Loucy (cell line): ENCODE data around the gene STXBP6.

Experiments used
- H2AFZ ChIP-seq: fragments of 200-600 bp; sonication (generic); 2 replicates; pipeline ENCODE4 v1.6.0; 2016; ENCODE audit warnings: antibody characterized with exemption, mild to moderate bottlenecking, low read length, moderate library complexity
- H3F3A ChIP-seq: fragments of 200-600 bp; 2 replicates; pipeline ENCODE4 v1.6.0; 2016; ENCODE audit warnings: antibody characterized with exemption, low read depth, mild to moderate bottlenecking
- H3K27me3 ChIP-seq: fragments of 200-600 bp; sonication (generic); 2 replicates; pipeline ENCODE4 v1.6.1; 2014; ENCODE audit warnings: low read length, mild to moderate bottlenecking; ENCODE audit not compliant: insufficient read depth, poor library complexity, severe bottlenecking
- H3K36me3 ChIP-seq: fragments of 200-600 bp; sonication (generic); 2 replicates; pipeline ENCODE4 v1.6.1; 2016; ENCODE audit warnings: low read length; ENCODE audit not compliant: insufficient read depth
- H3K4me1 ChIP-seq: fragments of 200-600 bp; sonication (generic); 2 replicates; pipeline ENCODE4 v1.5.1; 2014; ENCODE audit warnings: low read length, mild to moderate bottlenecking; ENCODE audit not compliant: insufficient read depth, poor library complexity, severe bottlenecking
- H3K4me2 ChIP-seq: fragments of 200-600 bp; sonication (generic); 2 replicates; pipeline ENCODE4 v1.6.0; 2014; ENCODE audit warnings: antibody characterized with exemption, low read length, low read depth, mild to moderate bottlenecking; ENCODE audit not compliant: poor library complexity, severe bottlenecking
- H3K4me3 ChIP-seq: fragments of 200-600 bp; sonication (generic); 2 replicates; pipeline ENCODE4 v1.5.1; 2014; ENCODE audit warnings: low read length, mild to moderate bottlenecking, mixed read lengths; ENCODE audit not compliant: poor library complexity, severe bottlenecking
- H3K79me2 ChIP-seq: fragments of 200-600 bp; sonication (generic); 2 replicates; pipeline ENCODE4 v1.6.1; 2014; ENCODE audit warnings: low read length; ENCODE audit not compliant: insufficient read depth
- H3K9ac ChIP-seq: fragments of 200-600 bp; sonication (generic); 2 replicates; pipeline ENCODE4 v1.6.0; 2014; ENCODE audit warnings: mild to moderate bottlenecking, low read depth, low read length, moderate library complexity; ENCODE audit not compliant: poor library complexity, severe bottlenecking
- H3K9me2 ChIP-seq: fragments of 200-600 bp; sonication (generic); replicated peaks from 2 replicates; pipeline ENCODE4 v1.6.1; 2016; ENCODE audit warnings: low read depth, low read length, mixed read lengths
- H3K9me3 ChIP-seq: fragments of 200-600 bp; sonication (generic); 2 replicates; pipeline ENCODE4 v1.6.1; 2014; ENCODE audit warnings: mild to moderate bottlenecking, antibody characterized with exemption, low read length, low read depth; ENCODE audit not compliant: insufficient read depth
- H4K20me1 ChIP-seq: fragments of 200-600 bp; sonication (generic); 2 replicates; pipeline ENCODE4 v1.6.0; 2014; ENCODE audit warnings: antibody characterized with exemption, low read length, mild to moderate bottlenecking; ENCODE audit not compliant: insufficient read depth, poor library complexity, severe bottlenecking
- EZH2phosphoT487 ChIP-seq: fragments of 200-600 bp; IDR thresholded peaks from 2 replicates; pipeline ENCODE4 v1.6.1; 2018; ENCODE audit warnings: antibody characterized with exemption, mild to moderate bottlenecking, moderate library complexity, borderline replicate concordance
- TF ChIP-seq, protein P1 (sequence below): fragments of 200-600 bp; sonication (generic); conservative IDR thresholded peaks from 2 replicates; pipeline ENCODE4 v1.5.1; 2014; ENCODE audit warnings: mild to moderate bottlenecking, antibody characterized with exemption, low read length

Gene STXBP6

DNA sequence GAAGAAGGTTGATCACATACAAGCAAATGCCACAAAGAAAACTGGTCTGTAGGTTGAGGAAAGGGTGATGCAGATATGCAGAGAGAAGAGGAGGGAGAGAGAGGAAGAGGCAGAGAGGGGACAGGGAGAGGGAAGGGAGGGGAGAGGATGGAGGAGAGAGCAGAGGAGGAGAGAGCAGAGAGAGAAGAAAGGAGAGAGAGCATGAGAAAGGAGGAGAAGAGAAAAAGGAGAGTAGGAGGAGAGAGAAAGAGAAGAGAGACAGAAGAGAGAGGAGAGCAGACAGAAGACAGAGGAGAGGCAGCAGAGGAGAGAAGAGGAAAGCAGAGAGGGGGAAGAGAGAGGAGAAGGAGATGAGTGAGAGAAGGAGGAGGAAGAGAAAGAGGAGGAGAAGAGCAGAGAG is 59.2 kb downstream of the STXBP6 start:
- Histone ChIP-seq H3K27me3 (no peaks in the 10 kb centered on the region), H4K20me1 (no peaks in the 10 kb centered on the region), H3F3A (0 out of 2 replicates have a peak, but pooled peaks cover 3% of the 10 kb centered on the region), H3K9me3 (no peaks in the 10 kb centered on the region), H3K4me3 (no peak overlapping the region), H3K4me1 (peaks cover 39% of the 10 kb centered on the region), H3K9ac (no peak overlapping the region), H3K4me2 (no peak overlapping the region), H3K36me3 (no peaks in the 10 kb centered on the region), H3K9me2 (no peaks in the 10 kb centered on the region), H2AFZ (peak overlapping the region; percentile 52; the same call in 1 of the 2 replicates), H3K79me2 (no peaks in the 10 kb centered on the region)
- TF ChIP-seq EZH2phosphoT487: no peak
- TF ChIP-seq, protein P1, sequence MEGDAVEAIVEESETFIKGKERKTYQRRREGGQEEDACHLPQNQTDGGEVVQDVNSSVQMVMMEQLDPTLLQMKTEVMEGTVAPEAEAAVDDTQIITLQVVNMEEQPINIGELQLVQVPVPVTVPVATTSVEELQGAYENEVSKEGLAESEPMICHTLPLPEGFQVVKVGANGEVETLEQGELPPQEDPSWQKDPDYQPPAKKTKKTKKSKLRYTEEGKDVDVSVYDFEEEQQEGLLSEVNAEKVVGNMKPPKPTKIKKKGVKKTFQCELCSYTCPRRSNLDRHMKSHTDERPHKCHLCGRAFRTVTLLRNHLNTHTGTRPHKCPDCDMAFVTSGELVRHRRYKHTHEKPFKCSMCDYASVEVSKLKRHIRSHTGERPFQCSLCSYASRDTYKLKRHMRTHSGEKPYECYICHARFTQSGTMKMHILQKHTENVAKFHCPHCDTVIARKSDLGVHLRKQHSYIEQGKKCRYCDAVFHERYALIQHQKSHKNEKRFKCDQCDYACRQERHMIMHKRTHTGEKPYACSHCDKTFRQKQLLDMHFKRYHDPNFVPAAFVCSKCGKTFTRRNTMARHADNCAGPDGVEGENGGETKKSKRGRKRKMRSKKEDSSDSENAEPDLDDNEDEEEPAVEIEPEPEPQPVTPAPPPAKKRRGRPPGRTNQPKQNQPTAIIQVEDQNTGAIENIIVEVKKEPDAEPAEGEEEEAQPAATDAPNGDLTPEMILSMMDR: no peak

DNA sequence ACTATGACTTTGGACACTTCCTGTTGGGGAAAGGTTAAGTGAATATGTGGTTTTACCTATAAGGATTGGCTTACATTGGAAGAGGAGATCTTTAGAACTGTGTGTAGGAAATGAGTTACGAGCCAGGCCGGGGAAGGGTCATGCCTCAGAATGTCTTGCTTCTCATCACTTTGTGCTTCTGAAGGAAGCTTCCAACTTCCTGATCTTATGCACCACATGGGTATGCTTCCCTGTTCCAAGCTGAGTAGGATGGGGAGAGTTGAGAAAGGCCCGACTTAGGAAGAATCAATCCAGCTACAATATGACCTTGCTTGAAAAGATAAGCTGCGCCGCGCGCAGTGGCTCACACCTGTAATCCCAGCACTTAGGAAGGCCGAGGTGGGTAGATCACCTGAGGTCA is 59.9 kb downstream of the STXBP6 start:
- Histone ChIP-seq H3K9me3 (no peaks in the 10 kb centered on the region), H3K4me2 (no peak overlapping the region), H4K20me1 (no peaks in the 10 kb centered on the region), H3K27me3 (no peaks in the 10 kb centered on the region), H3K4me1 (peaks cover 44% of the 10 kb centered on the region), H3F3A (peaks cover 7% of the 10 kb centered on the region; the same call in 1 of the 2 replicates), H3K79me2 (no peaks in the 10 kb centered on the region), H3K9me2 (no peaks in the 10 kb centered on the region), H3K4me3 (no peak overlapping the region), H3K9ac (no peak overlapping the region), H2AFZ (no peak overlapping the region), H3K36me3 (no peaks in the 10 kb centered on the region)
- TF ChIP-seq EZH2phosphoT487: no peak
- TF ChIP-seq, protein P1: no peak

DNA sequence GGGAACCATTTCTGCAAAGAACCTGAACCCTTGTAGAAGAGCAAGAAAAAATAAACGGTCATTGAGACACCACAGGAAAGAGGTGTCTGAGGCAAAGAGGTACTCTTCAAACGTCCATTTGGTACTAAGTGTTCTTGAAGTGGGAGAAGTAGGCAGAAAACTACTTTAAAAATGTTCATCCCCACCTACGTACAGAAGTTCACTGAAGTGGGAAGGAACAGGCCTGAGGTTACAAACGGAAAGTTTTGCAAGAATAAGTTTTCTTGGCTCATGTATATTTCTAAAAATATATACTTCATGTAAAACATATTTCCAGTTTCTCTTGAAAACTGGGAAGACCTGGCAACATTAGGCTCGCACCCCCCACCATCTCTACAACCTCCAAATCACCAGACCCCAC is 61.2 kb downstream of the STXBP6 start:
- Histone ChIP-seq H3K9me2 (no peaks in the 10 kb centered on the region), H2AFZ (no peak overlapping the region), H3K79me2 (no peaks in the 10 kb centered on the region), H3F3A (peaks cover 7% of the 10 kb centered on the region; the same call in 1 of the 2 replicates), H3K9ac (no peak overlapping the region), H3K4me1 (peaks cover 52% of the 10 kb centered on the region), H3K9me3 (no peaks in the 10 kb centered on the region), H3K36me3 (no peaks in the 10 kb centered on the region), H3K4me2 (no peak overlapping the region), H3K4me3 (no peak overlapping the region), H4K20me1 (no peaks in the 10 kb centered on the region), H3K27me3 (no peaks in the 10 kb centered on the region)
- no peak for TF ChIP-seq EZH2phosphoT487
- TF ChIP-seq, protein P1: no peak
